Lung (tissue), 12 donors: ENCODE measurements around the gene CD2. TPM values are rescaled to one million over a fixed set of nuclear protein-coding genes. Genes with fewer than 3 reads are reported as not detected.

Source experiments
- ATAC-seq: fragments of 200-7000 bp; cut with Tn5 transposase; one replicate; pipeline ENCODE4 v1.9.1; 2020; ENCODE audit warnings: moderate number of reproducible peaks; ENCODE audit not compliant: insufficient read depth, low FRiP score
- DNase-seq, 3 donors: peaks; one replicate each; pipeline ENCODE4 v3.0.0-alpha.2; 2013 to 2017
- H3K27ac ChIP-seq, 2 donors: one replicate each; pipeline ENCODE4 v1.5.1; 2013; ENCODE audit warnings: mild to moderate bottlenecking in 2 of 2, moderate library complexity in 2 of 2, control low read depth in 1 of 2, inconsistent platforms in 1 of 2, low read depth in 1 of 2, low read length in 1 of 2
- H3K27me3 ChIP-seq, 3 donors: one replicate each; pipeline ENCODE4 v1.5.1; 2013; ENCODE audit warnings: low read length in 2 of 3; ENCODE audit not compliant: control insufficient read depth in 3 of 3, insufficient read depth in 3 of 3
- H3K36me3 ChIP-seq, 4 donors: one replicate each; pipeline ENCODE4 v1.5.1; 2013; ENCODE audit warnings: low read length in 4 of 4, mild to moderate bottlenecking in 1 of 4, moderate library complexity in 1 of 4; ENCODE audit not compliant: control insufficient read depth in 4 of 4, insufficient read depth in 4 of 4
- H3K4me1 ChIP-seq, 5 donors: one replicate each; pipeline ENCODE4 v1.5.1; 2013; ENCODE audit warnings: low read length in 5 of 5, mild to moderate bottlenecking in 2 of 5, moderate library complexity in 1 of 5; ENCODE audit not compliant: control insufficient read depth in 5 of 5, insufficient read depth in 5 of 5
- H3K4me3 ChIP-seq: one replicate; pipeline ENCODE4 v1.5.1; 2013; ENCODE audit warnings: mild to moderate bottlenecking, control low read depth, moderate library complexity
- H3K9ac ChIP-seq, 2 donors: one replicate each; pipeline ENCODE4 v1.5.1; 2013; ENCODE audit warnings: low read length in 2 of 2, control low read depth in 1 of 2; ENCODE audit not compliant: insufficient read depth in 1 of 2
- H3K9me3 ChIP-seq, 4 donors: one replicate each; pipeline ENCODE4 v1.5.1; 2013; ENCODE audit warnings: low read length in 3 of 4, mild to moderate bottlenecking in 1 of 4, moderate library complexity in 1 of 4; ENCODE audit not compliant: control insufficient read depth in 4 of 4, insufficient read depth in 3 of 4
- CTCF ChIP-seq: IDR thresholded peaks from 2 replicates; pipeline ENCODE4 v1.5.1; 2012; ENCODE audit warnings: mild to moderate bottlenecking; ENCODE audit errors: control extremely low read depth, extremely low read depth
- WGBS, 2 donors: extraction: QIAGEN DNeasy Blood & Tissue Kit; methylation state at CpG; one replicate each; pipeline ENCODE4 v1.1.7; 2013; 5-methylcytosine and 5-hydroxymethylcytosine counted together
- polyA plus RNA-seq, 2 donors: library from polyadenylated mRNA; stranded (reverse); fragments of 200-250 nt; gene quantifications; one replicate each; pipeline ENCODE4 v1.2.1, GENCODE V29; 2013
- total RNA-seq, 2 donors: library from RNA; depleted of rRNA in 1 of 2; stranded (reverse); fragments of >200 nt in 1 of 2; gene quantifications; one replicate each; pipeline ENCODE4 v1.2.1, GENCODE V29; 2014 to 2021
- donor health status: control.
- donor health status: control.
- donor health status: Bipolar disorder and iron deficiency.
- donor health status: healthy.
- donor health status: DM: yes; HTN: yes; CAD: no.

Gene CD2
- total and polyA plus RNA-seq, 4 donors, result 2.4 to 5.2 (median 4.9) TPM

DNA sequence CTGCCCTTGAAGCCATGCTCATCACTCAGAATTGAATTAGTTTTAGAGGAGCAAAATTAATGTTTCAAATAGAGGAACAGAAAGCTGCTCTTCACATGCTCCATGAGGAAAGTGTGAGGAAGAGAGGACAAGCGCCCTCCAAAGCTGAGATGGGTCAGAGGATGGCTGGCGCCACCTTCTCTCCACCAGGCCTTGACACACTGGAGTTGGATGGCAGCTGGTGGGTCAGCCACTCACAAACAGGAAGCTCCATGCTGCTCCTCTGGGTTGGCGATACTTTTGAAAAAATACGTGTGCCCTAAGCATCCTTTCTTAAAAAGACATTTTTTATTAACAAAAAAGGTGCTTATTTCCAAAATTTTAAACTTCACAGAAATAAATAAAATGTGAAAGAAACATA lies 3.1 kb upstream of the CD2 start:
- no peak for TF ChIP-seq CTCF
- Histone ChIP-seq H3K27ac (no peak overlapping the region), H3K36me3 (no peaks in the 10 kb centered on the region), H3K27me3 (no peaks in the 10 kb centered on the region), H3K9ac (no peak overlapping the region), H3K9me3 (peaks cover 0 to 11% (median 6%) of the 10 kb centered on the region in 4 donors), H3K4me1 (no peaks in the 10 kb centered on the region), H3K4me3 (no peak overlapping the region)
- ATAC-seq (no peak), DNase-seq (no peak)
- WGBS, 2 donors, result 35 to 42% methylated on average over 4 of the region's 4 CpGs

DNA sequence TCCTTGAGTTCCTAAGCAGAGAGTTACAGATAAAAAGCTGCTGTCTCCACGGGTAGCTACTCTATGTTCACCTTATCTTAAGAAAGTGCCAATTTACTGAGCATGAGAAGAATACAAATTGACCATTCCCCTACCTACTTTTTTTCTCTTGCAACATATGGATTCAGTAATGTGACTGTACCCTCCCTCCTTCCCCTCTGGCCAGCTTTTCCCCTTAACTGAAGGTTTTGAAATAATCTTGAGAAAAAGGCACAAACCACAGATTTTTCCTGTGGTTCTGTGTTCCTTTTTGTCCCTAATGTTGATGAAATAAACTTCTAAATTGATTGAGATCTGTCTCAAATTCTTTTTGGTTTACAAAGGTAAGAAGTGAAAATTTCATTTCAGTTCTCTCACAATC lies 2.6 kb upstream of the CD2 start:
- Histone ChIP-seq H3K4me1 (no peaks in the 10 kb centered on the region), H3K9me3 (peaks cover 0 to 11% (median 6%) of the 10 kb centered on the region in 4 donors), H3K9ac (no peak overlapping the region), H3K27me3 (no peaks in the 10 kb centered on the region), H3K36me3 (no peaks in the 10 kb centered on the region), H3K4me3 (no peak overlapping the region), H3K27ac (no peak overlapping the region)
- no peak for ATAC-seq
- DNase-seq, result peak in 1 of 3 donors; percentile 35
- no peak for TF ChIP-seq CTCF
- 6 to 19% methylated on average over 1 of the region's 1 CpG for WGBS, 2 donors

DNA sequence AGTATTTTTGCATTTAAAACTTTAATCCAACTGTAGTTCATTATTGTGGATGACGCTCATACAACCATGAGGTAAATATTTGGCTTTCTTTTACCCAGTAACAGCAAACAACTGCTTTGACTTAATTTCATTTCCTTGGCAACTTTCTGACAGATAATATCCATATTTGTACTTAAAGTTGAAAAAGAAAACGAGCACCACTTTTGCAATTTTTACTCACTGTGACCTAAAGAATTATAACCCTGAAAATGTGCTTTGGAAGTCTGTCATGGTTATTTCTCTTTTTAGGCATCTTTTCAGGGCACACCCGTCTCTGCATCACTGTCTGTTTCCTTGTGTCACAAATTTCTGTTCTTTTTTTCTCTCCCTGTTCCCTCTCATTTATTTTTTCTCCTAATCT lies 918 bp upstream of the CD2 start:
- Histone ChIP-seq H3K9me3 (peaks cover 0 to 11% (median 4%) of the 10 kb centered on the region in 4 donors), H3K4me3 (no peak overlapping the region), H3K27me3 (no peaks in the 10 kb centered on the region), H3K4me1 (no peaks in the 10 kb centered on the region), H3K36me3 (no peaks in the 10 kb centered on the region), H3K9ac (no peak overlapping the region), H3K27ac (no peak overlapping the region)
- no peak for ATAC-seq
- no peak for DNase-seq
- TF ChIP-seq CTCF, result no peak
- 60 to 66% methylated on average over 3 of the region's 3 CpGs for WGBS, 2 donors

DNA sequence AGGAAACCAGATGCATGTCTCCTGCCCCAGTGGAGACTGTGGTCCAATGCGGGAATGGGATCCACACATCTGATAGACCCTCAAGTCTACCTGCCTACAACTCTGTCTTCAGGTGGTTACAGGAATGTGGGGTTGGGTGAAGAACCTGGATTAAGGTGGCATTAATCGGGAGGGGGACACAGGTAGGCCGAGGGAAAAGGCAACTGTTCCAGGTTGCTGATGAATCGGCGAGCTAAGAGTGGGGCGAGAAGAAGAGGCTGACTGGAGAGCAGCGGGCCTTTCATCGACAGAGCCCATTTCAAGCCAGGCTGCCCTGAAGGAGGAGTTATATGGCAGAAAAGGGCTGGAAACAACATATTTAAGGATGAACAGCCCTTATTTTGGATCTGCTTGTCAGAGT lies 836 bp downstream of the CD2 start:
- TF ChIP-seq CTCF, result no peak
- Histone ChIP-seq H3K36me3 (no peaks in the 10 kb centered on the region), H3K4me1 (no peaks in the 10 kb centered on the region), H3K27me3 (no peaks in the 10 kb centered on the region), H3K9ac (no peak overlapping the region), H3K9me3 (no peaks in the 10 kb centered on the region), H3K4me3 (peak overlapping the region; percentile 10), H3K27ac (no peak overlapping the region)
- DNase-seq, result no peak
- ATAC-seq, result no peak
- 87 to 97% methylated on average over 8 of the region's 8 CpGs for WGBS, 2 donors
